ENCODE results near the gene DNAJA2.
A peak's percentile ranks its signal among the peaks of the same experiment; 100 is the strongest.
"Not testable (repeated sequence)": the region's sequence is repeated elsewhere in the genome, so short reads cannot be mapped to it uniquely, and the experiment has no call there.

The DNAJA2 gene

GRCh38 chr16:46973207-46973995, at the start of gene DNAJA2:
Gene DNAJA2, minus strand, starts transcription at chr16:46973674. Its CDS starts 102 bp downstream, at chr16:46973572.
- H3K4me3 ChIP-seq (ENCODE audit: low read depth, low read length), result peak within 1 kb of the TSS; percentile 84
- no peak for TF ChIP-seq CTCF (IDR thresholded peaks at IDR 0.05; ENCODE audit: low read depth, low read length)

GRCh38 chr16:47019568-47019967, 46.1 kb upstream of the DNAJA2 start:
- H3K4me3 ChIP-seq (ENCODE audit: low read depth, low read length), result no peak overlapping the region
- no peak for TF ChIP-seq CTCF (IDR thresholded peaks at IDR 0.05; ENCODE audit: low read depth, low read length)

GRCh38 chr16:47018223-47018891, 44.9 kb upstream of the DNAJA2 start:
- TF ChIP-seq CTCF (IDR thresholded peaks at IDR 0.05; ENCODE audit: low read depth, low read length), result no peak
- H3K4me3 ChIP-seq (ENCODE audit: low read depth, low read length), result no peak overlapping the region

GRCh38 chr16:47017636-47018035, 44.2 kb upstream of the DNAJA2 start:
- TF ChIP-seq CTCF (IDR thresholded peaks at IDR 0.05; ENCODE audit: low read depth, low read length), result no peak
- H3K4me3 ChIP-seq (ENCODE audit: low read depth, low read length), result no peak overlapping the region

- H3K4me3 ChIP-seq (ENCODE audit: low read depth, low read length), result no peak overlapping the region
- TF ChIP-seq CTCF (IDR thresholded peaks at IDR 0.05; ENCODE audit: low read depth, low read length), result no peak
These were observed 43.2 kb upstream of the DNAJA2 start for GRCh38 chr16:47016700-47017133.

- H3K4me3 ChIP-seq (ENCODE audit: low read depth, low read length), result no peak overlapping the region
- no peak for TF ChIP-seq CTCF (IDR thresholded peaks at IDR 0.05; ENCODE audit: low read depth, low read length)
These were observed 40.4 kb upstream of the DNAJA2 start for GRCh38 chr16:47013910-47014309.

GRCh38 chr16:47013172-47013571, 39.7 kb upstream of the DNAJA2 start:
- H3K4me3 ChIP-seq (ENCODE audit: low read depth, low read length), result no peak overlapping the region
- TF ChIP-seq CTCF (IDR thresholded peaks at IDR 0.05; ENCODE audit: low read depth, low read length), result no peak

GRCh38 chr16:47010812-47011211, 37.3 kb upstream of the DNAJA2 start:
- not testable (repeated sequence) for H3K4me3 ChIP-seq (ENCODE audit: low read depth, low read length)
